ENCODE measurements around the gene LGR5. TPM values are rescaled to one million over a fixed set of nuclear protein-coding genes. Genes with fewer than 3 reads are reported as not detected.

LGR5 gene
- total and polyA plus RNA-seq, 2 of the 4 experiments (the other 2 are of a cell fraction) = not detected

- H3K23ac ChIP-seq (ENCODE audit: low read depth, low read length) = no peak overlapping the region
- peaks cover 3% of the 10 kb centered on the region; the same call in 1 of the 2 replicates for H3K4me1 ChIP-seq (ENCODE audit: control insufficient read depth, insufficient read depth, low read length)
- DNase-seq = no peak
- no TSS peak for BruUV-seq (replicated peaks)
- in situ Hi-C loops (cut with MboI; ENCODE audit: low sequenced_read_pairs) = no loop called here
- H3K18ac ChIP-seq (ENCODE audit: low read depth, low read length) = no peak overlapping the region
- H3K36me3 ChIP-seq (ENCODE audit: control insufficient read depth, insufficient read depth, low read length) = no peaks in the 10 kb centered on the region
- H2AK9ac ChIP-seq (replicated peaks; ENCODE audit: low read depth, low read length, poor library complexity) = no peak overlapping the region
- no peak overlapping the region for H3K56ac ChIP-seq (ENCODE audit: extremely low read depth, insufficient read depth, low read length)
- H4K8ac ChIP-seq (ENCODE audit: low read depth in 2 of 2, low read length in 2 of 2) = no peak overlapping the region
- H2AFZ ChIP-seq (replicated peaks; ENCODE audit: low read length, poor library complexity) = no peak overlapping the region
- H4K5ac ChIP-seq (ENCODE audit: low read depth, low read length) = no peak overlapping the region
- H2BK20ac ChIP-seq (ENCODE audit: low read depth, low read length) = no peak overlapping the region
- dilution Hi-C loops (cut with HindIII; ENCODE audit: low sequenced_read_pairs, unreplicated experiment) = no loop called here
- H2BK5ac ChIP-seq (ENCODE audit: low read depth, low read length, poor library complexity, severe bottlenecking) = no peak overlapping the region
- no peaks in the 10 kb centered on the region for H4K20me1 ChIP-seq (ENCODE audit: insufficient read depth, low read length)
- no peak for TF ChIP-seq NFE2L2 (IDR thresholded peaks at IDR 0.05; ENCODE audit: low read depth, low read length)
- no peak for TF ChIP-seq FOS (IDR thresholded peaks at IDR 0.05; ENCODE audit: low read depth, low read length)
- no peak for TF ChIP-seq BHLHE40 (IDR thresholded peaks at IDR 0.05; ENCODE audit: low read depth, low read length)
- no peak for TF ChIP-seq POLR2A (IDR thresholded peaks at IDR 0.05; ENCODE audit: low read depth, low read length)
- no peak for TF ChIP-seq SMC3 (IDR thresholded peaks at IDR 0.05; ENCODE audit: low read depth, low read length)
- TF ChIP-seq MAFK (IDR thresholded peaks at IDR 0.05; ENCODE audit: low read depth, low read length) = no peak
- no peak for TF ChIP-seq CTCF (conservative IDR thresholded peaks at IDR 0.05; ENCODE audit: low read depth, low read length)
- no peak for TF ChIP-seq MAZ (IDR thresholded peaks at IDR 0.05; ENCODE audit: borderline replicate concordance, low read depth, low read length)
- no peak for TF ChIP-seq CHD1 (IDR thresholded peaks at IDR 0.05; ENCODE audit: low read depth, low read length)
- no peak for TF ChIP-seq ELK1 (IDR thresholded peaks at IDR 0.05; ENCODE audit: borderline replicate concordance, low read depth, low read length)
- no peak for TF ChIP-seq RFX5 (IDR thresholded peaks at IDR 0.05; ENCODE audit: low read depth, low read length)
- no peak overlapping the region for H3K4me3 ChIP-seq (ENCODE audit: insufficient read depth, low read depth, low read length)
- H2BK120ac ChIP-seq (ENCODE audit: low read depth, low read length) = no peak overlapping the region
- WGBS, 2 experiments (ENCODE audit: extremely low coverage in 2 of 2, insufficient read length in 1 of 2) = no CpG with 5 or more reads among the region's 2 CpGs
- no peaks in the 10 kb centered on the region for H3K79me1 ChIP-seq (ENCODE audit: low read depth in 1 of 2, low read length in 2 of 2)
- no peak for ATAC-seq (ENCODE audit: low read depth)
- peaks cover 3% of the 10 kb centered on the region for H3K9me1 ChIP-seq (ENCODE audit: insufficient read depth, low read length)
- no peak overlapping the region for H2AK5ac ChIP-seq (ENCODE audit: low read depth, low read length)
- intact Hi-C loops (cut with micrococcal nuclease) = no loop called here
- POLR2A ChIA-PET (ENCODE audit: unreplicated experiment) = no interaction called here
- no peak overlapping the region for H2BK15ac ChIP-seq (ENCODE audit: low read depth, low read length)
- CTCF ChIA-PET = interaction anchor here (0.6 kb wide), 1 partner anchor 432 kb away, joined by 3 read pairs; no protein-coding TSS in a partner anchor
- H3K14ac ChIP-seq (replicated peaks; ENCODE audit: low read depth, low read length) = no peak overlapping the region
- no peak overlapping the region for H3K4ac ChIP-seq (ENCODE audit: low read depth, low read length)
- no peaks in the 10 kb centered on the region for H3K9me3 ChIP-seq (ENCODE audit: control insufficient read depth, insufficient read depth, low read length)
- no peak overlapping the region for H4K91ac ChIP-seq (ENCODE audit: insufficient read depth, low read depth, low read length)
- H3K27ac ChIP-seq (ENCODE audit: insufficient read depth, low read length) = no peak overlapping the region
- H3K9ac ChIP-seq (ENCODE audit: low read depth, low read length) = no peak overlapping the region
- no peak overlapping the region for H3K4me2 ChIP-seq (ENCODE audit: low read depth, low read length)
- H3K27me3 ChIP-seq (ENCODE audit: control insufficient read depth, insufficient read depth, low read length) = no peaks in the 10 kb centered on the region
Measured at GRCh38 chr12:71474791-71475190, 35.2 kb downstream of the LGR5 start.

All from IMR-90 (cell line).